ENCODE data around the gene MYO7A. TPM values are rescaled to one million over a fixed set of nuclear protein-coding genes. Genes with fewer than 3 reads are reported as not detected.

MYO7A gene
- total RNA-seq, 4 donors from 2014 or later, result 11.7 to 26.4 (median 17.7) TPM

- TF ChIP-seq CTCF (IDR thresholded peaks at IDR 0.05; ENCODE audit: low read depth), result no peak
These were observed 39.0 kb upstream of the MYO7A start for GRCh38 chr11:77089004-77089545.

GRCh38 chr11:77090046-77090372 is 38.0 kb upstream of the MYO7A start:
- TF ChIP-seq CTCF (IDR thresholded peaks at IDR 0.05; ENCODE audit: low read depth), result no peak

GRCh38 chr11:77090373-77091111 is 37.5 kb upstream of the MYO7A start:
- no peak for TF ChIP-seq CTCF (IDR thresholded peaks at IDR 0.05; ENCODE audit: low read depth)

GRCh38 chr11:77091146-77091940 is 36.7 kb upstream of the MYO7A start:
- TF ChIP-seq CTCF (IDR thresholded peaks at IDR 0.05; ENCODE audit: low read depth), result no peak

GRCh38 chr11:77092382-77092781 is 35.7 kb upstream of the MYO7A start:
- TF ChIP-seq CTCF (IDR thresholded peaks at IDR 0.05; ENCODE audit: low read depth), result no peak

GRCh38 chr11:77093056-77093891 is 34.8 kb upstream of the MYO7A start:
- no peak for TF ChIP-seq CTCF (IDR thresholded peaks at IDR 0.05; ENCODE audit: low read depth)

Data from subcutaneous adipose tissue (tissue), 4 donors.